ENCODE measurements around the gene CDC40. TPM values are rescaled to one million over a fixed set of nuclear protein-coding genes. Genes with fewer than 3 reads are reported as not detected.

CDC40 gene
- total and polyA plus RNA-seq, 10 donors, result 12.5 to 38.1 (median 29.9) TPM

- no peak for DNase-seq
Observed at GRCh38 chr6:110255211-110255750, 75.1 kb downstream of the CDC40 start.

GRCh38 chr6:110256366-110256765 lies 76.1 kb downstream of the CDC40 start:
- DNase-seq, result no peak
- H3K9me3 ChIP-seq, result peaks cover 0 to 35% (median 13%) of the 10 kb centered on the region in 8 donors
- intact Hi-C loops (cut with DNase I; ENCODE audit: low total_unique reads), result no loop called here
- no peaks in the 10 kb centered on the region for H3K36me3 ChIP-seq
- no peaks in the 10 kb centered on the region for H3K4me1 ChIP-seq
- H3K27me3 ChIP-seq (replicated peaks in 1 of 7), result no peaks in the 10 kb centered on the region
- H3K4me3 ChIP-seq, result no peak overlapping the region
- no peak for TF ChIP-seq POLR2AphosphoS5 (IDR thresholded peaks at IDR 0.05)
- TF ChIP-seq POLR2A (IDR thresholded peaks at IDR 0.05), result no peak
- TF ChIP-seq CTCF (IDR thresholded peaks at IDR 0.05 in 8 of 11, conservative IDR thresholded peaks at IDR 0.05 in 3 of 11), result no peak
- no peak overlapping the region for H3K27ac ChIP-seq
- WGBS, 5 donors, result 83 to 88% (median 87%) methylated on average over 2 of the region's 2 CpGs

More at GRCh38 chr6:110255211-110255750, 75.1 kb downstream of the CDC40 start:
- no peak overlapping the region for H3K4me3 ChIP-seq
- H3K9me3 ChIP-seq, result peaks cover 0 to 26% (median 11%) of the 10 kb centered on the region in 8 donors
- H3K36me3 ChIP-seq, result no peaks in the 10 kb centered on the region
- H3K4me1 ChIP-seq, result no peaks in the 10 kb centered on the region
- no peak overlapping the region for H3K27ac ChIP-seq
- no peak for TF ChIP-seq POLR2AphosphoS5 (IDR thresholded peaks at IDR 0.05)
- no peak for TF ChIP-seq CTCF (IDR thresholded peaks at IDR 0.05 in 8 of 11, conservative IDR thresholded peaks at IDR 0.05 in 3 of 11)
- H3K27me3 ChIP-seq (replicated peaks in 1 of 7), result no peaks in the 10 kb centered on the region
- intact Hi-C loops (cut with DNase I; ENCODE audit: low total_unique reads), result no loop called here
- WGBS, 5 donors, result 41 to 56% (median 48%) methylated on average over 5 of the region's 5 CpGs

- Histone ChIP-seq H3K9me3 (peaks cover 0 to 17% (median 4%) of the 10 kb centered on the region in 8 donors), H3K4me1 (no peaks in the 10 kb centered on the region), H3K27ac (no peak overlapping the region), H3K4me3 (no peak overlapping the region), H3K27me3 (replicated peaks in 1 of 7) (no peaks in the 10 kb centered on the region), H3K36me3 (no peaks in the 10 kb centered on the region)
- TF ChIP-seq POLR2AphosphoS5 (IDR thresholded peaks at IDR 0.05) (no peak), POLR2A (IDR thresholded peaks at IDR 0.05) (no peak), CTCF (IDR thresholded peaks at IDR 0.05 in 8 of 11, conservative IDR thresholded peaks at IDR 0.05 in 3 of 11) (no peak)
- 70 to 88% (median 81%) methylated on average over 3 of the region's 3 CpGs for WGBS, 5 donors
- no peak for DNase-seq
- intact Hi-C loops (cut with DNase I; ENCODE audit: low total_unique reads), result no loop called here
Observed at GRCh38 chr6:110265273-110265672, 85.0 kb downstream of the CDC40 start.

GRCh38 chr6:110266996-110267395 lies 86.8 kb downstream of the CDC40 start:
- no peak for DNase-seq
- H3K27me3 ChIP-seq (replicated peaks in 1 of 7), result no peaks in the 10 kb centered on the region
- no peak overlapping the region for H3K27ac ChIP-seq
- H3K36me3 ChIP-seq, result no peaks in the 10 kb centered on the region
- H3K4me1 ChIP-seq, result no peaks in the 10 kb centered on the region
- peaks cover 0 to 6% (median 0%) of the 10 kb centered on the region in 8 donors for H3K9me3 ChIP-seq
- TF ChIP-seq CTCF (IDR thresholded peaks at IDR 0.05 in 8 of 11, conservative IDR thresholded peaks at IDR 0.05 in 3 of 11) (no peak), POLR2A (IDR thresholded peaks at IDR 0.05) (no peak), POLR2AphosphoS5 (IDR thresholded peaks at IDR 0.05) (no peak)
- H3K4me3 ChIP-seq, result no peak overlapping the region
- intact Hi-C loops (cut with DNase I; ENCODE audit: low total_unique reads), result no loop called here
